Astrocyte of the cerebellum (primary cell): Measurements from ENCODE around the gene MYL5.
A peak's percentile ranks its signal among the peaks of the same experiment; 100 is the strongest.

Experiments used
- DNase-seq: peaks from one replicate; pipeline ENCODE4 v3.0.0-alpha.2; 2011; ENCODE audit warnings: low read depth
- H3K4me3 ChIP-seq: 2 replicates; pipeline ENCODE4 v1.5.1; 2011; ENCODE audit warnings: mild to moderate bottlenecking, low read depth, low read length, moderate library complexity
- CTCF ChIP-seq: IDR thresholded peaks from 2 replicates; pipeline ENCODE4 v1.5.1; 2012; ENCODE audit warnings: low read length, low read depth, moderate library complexity, mild to moderate bottlenecking; ENCODE audit errors: missing control alignments
- in situ Hi-C: cut with HindIII; loops from 2 replicates; pipeline ENCODE4 v1.10.0; 2017; ENCODE audit warnings: low sequenced_read_pairs

The MYL5 gene

GRCh38 chr4:675036-675882 lies 917 bp downstream of the MYL5 start:
- no peak for TF ChIP-seq CTCF
- peak overlapping the region; percentile 95 for H3K4me3 ChIP-seq
- no peak for DNase-seq
- in situ Hi-C loops, result no loop called here

- no peak for TF ChIP-seq CTCF
- in situ Hi-C loops, result no loop called here
- no peak for DNase-seq
- no peak overlapping the region for H3K4me3 ChIP-seq
Observed at GRCh38 chr4:675980-676870, 1.9 kb downstream of the MYL5 start.

- no peak for DNase-seq
- no peak for TF ChIP-seq CTCF
- in situ Hi-C loops, result no loop called here
- H3K4me3 ChIP-seq, result no peak overlapping the region
Observed at GRCh38 chr4:676871-677235, 2.5 kb downstream of the MYL5 start.

- no peak overlapping the region for H3K4me3 ChIP-seq
- DNase-seq, result no peak
Observed at GRCh38 chr4:677431-678293, 3.3 kb downstream of the MYL5 start.

GRCh38 chr4:678331-679103 lies 4.2 kb downstream of the MYL5 start:
- TF ChIP-seq CTCF, result no peak
- in situ Hi-C loops, result no loop called here
- H3K4me3 ChIP-seq, result no peak overlapping the region
- no peak for DNase-seq

More at GRCh38 chr4:677431-678293, 3.3 kb downstream of the MYL5 start:
- TF ChIP-seq CTCF, result no peak
- in situ Hi-C loops, result no loop called here

GRCh38 chr4:679104-679481 lies 4.8 kb downstream of the MYL5 start:
- in situ Hi-C loops, result no loop called here
- DNase-seq, result no peak
- no peak overlapping the region for H3K4me3 ChIP-seq
- no peak for TF ChIP-seq CTCF
